H1 (cell line): ENCODE measurements around the gene UBAP2. TPM values are rescaled to one million over a fixed set of nuclear protein-coding genes. Genes with fewer than 3 reads are reported as not detected.

Source experiments
- CTCF ChIA-PET: fragments of 300-600 bp; sonication (Branson Sonifier 250); formaldehyde crosslinking; loops from one replicate; lab custom pipeline; 2021; ENCODE audit not compliant: partially characterized antibody; lab: Charles Lee
- POLR2A ChIA-PET: fragments of 300-600 bp; sonication (Branson Sonifier 250); formaldehyde crosslinking; loops from one replicate; lab custom pipeline; 2021; ENCODE audit warnings: inconsistent platforms; ENCODE audit not compliant: partially characterized antibody; lab: Charles Lee
- DNase-seq, 2 experiments: peaks; one replicate each; pipeline versions ENCODE4 v3.0.0 to v3.0.0-alpha.2; 2010 to 2022; ENCODE audit warnings: low spot score in 2 of 2, low read depth in 1 of 2, mixed read lengths in 1 of 2
- FAIRE-seq: peaks from 2 replicates; lab custom pipeline; 2011; peaks lifted over from hg19 to GRCh38; lab: Jason Lieb, UNC
- H2AFZ ChIP-seq: 2 replicates; pipeline ENCODE4 v1.8.1; 2012; ENCODE audit warnings: low read length, inconsistent platforms
- H2AK5ac ChIP-seq: 2 replicates; pipeline ENCODE4 v1.6.1; 2013; ENCODE audit warnings: low read depth, low read length
- H2BK120ac ChIP-seq: replicated peaks from 2 replicates; pipeline ENCODE3; 2013; ENCODE audit warnings: low read depth, low read length, inconsistent platforms
- H2BK12ac ChIP-seq: 2 replicates; pipeline ENCODE4 v1.6.1; 2013; ENCODE audit warnings: low read depth, low read length
- H2BK15ac ChIP-seq: 2 replicates; pipeline ENCODE4 v1.6.1; 2013; ENCODE audit warnings: low read length
- H2BK20ac ChIP-seq: 2 replicates; pipeline ENCODE4 v1.6.1; 2013; ENCODE audit warnings: low read length
- H2BK5ac ChIP-seq: 2 replicates; pipeline ENCODE4 v1.6.1; 2013; ENCODE audit warnings: low read depth, low read length
- H3K14ac ChIP-seq: 2 replicates; pipeline ENCODE4 v1.6.1; 2013; ENCODE audit warnings: inconsistent platforms; ENCODE audit not compliant: insufficient read length
- H3K18ac ChIP-seq: 2 replicates; pipeline ENCODE4 v1.6.1; 2013; ENCODE audit warnings: low read length; ENCODE audit errors: extremely low read depth
- H3K23ac ChIP-seq: 2 replicates; pipeline ENCODE4 v1.6.1; 2013; ENCODE audit warnings: inconsistent platforms; ENCODE audit not compliant: insufficient read length
- H3K23me2 ChIP-seq: 2 replicates; pipeline ENCODE4 v1.6.1; 2013; ENCODE audit warnings: low read depth, low read length
- H3K27ac ChIP-seq: 2 replicates; pipeline ENCODE4 v1.6.1; 2011; ENCODE audit warnings: low read depth, low read length, inconsistent platforms
- H3K27me3 ChIP-seq, 4 experiments: replicated peaks in 1 of 4; 1 replicate in 1 of 4; 2 replicates in 3 of 4; pipeline versions ENCODE4 v1.6.1 to v1.8.1; 2011 to 2013; ENCODE audit warnings: low read length in 3 of 4, mild to moderate bottlenecking in 3 of 4, inconsistent platforms in 2 of 4, mixed read lengths in 2 of 4, moderate library complexity in 1 of 4; ENCODE audit not compliant: control insufficient read depth in 3 of 4, insufficient read depth in 3 of 4; ENCODE audit errors: extremely low read depth in 1 of 4
- H3K36me3 ChIP-seq, 4 experiments: 2 replicates each; pipeline versions ENCODE4 v1.6.1 to v1.8.1; 2011 to 2013; ENCODE audit warnings: mild to moderate bottlenecking in 4 of 4, low read length in 3 of 4, moderate library complexity in 2 of 4, control low read depth in 1 of 4, inconsistent platforms in 1 of 4; ENCODE audit not compliant: insufficient read depth in 4 of 4, control insufficient read depth in 2 of 4
- H3K4ac ChIP-seq: replicated peaks from 2 replicates; pipeline ENCODE3; 2013; ENCODE audit warnings: low read length, low read depth, mixed read lengths, inconsistent platforms; ENCODE audit not compliant: insufficient read length
- H3K4me1 ChIP-seq, 4 experiments: replicated peaks in 1 of 4; 1 replicate in 1 of 4; 2 replicates in 3 of 4; pipeline versions ENCODE4 v1.6.1 to v1.8.1; 2011 to 2013; ENCODE audit warnings: low read length in 3 of 4, inconsistent platforms in 2 of 4, mixed read lengths in 1 of 4; ENCODE audit not compliant: insufficient read depth in 4 of 4, control insufficient read depth in 3 of 4
- H3K4me2 ChIP-seq, 2 experiments: 2 replicates each; pipeline versions ENCODE4 v1.6.1 to v1.8.1; 2011 to 2013; ENCODE audit warnings: low read depth in 2 of 2, low read length in 2 of 2, control low read depth in 1 of 2, inconsistent platforms in 1 of 2, mild to moderate bottlenecking in 1 of 2; ENCODE audit not compliant: insufficient read depth in 1 of 2
- H3K4me3 ChIP-seq, 4 experiments: fragments of 200-600, 300-600 bp in 1 of 4; sonication (generic), shearing (Covaris generic), sonication (Bioruptor Twin) in 1 of 4; 2 replicates each; pipeline versions ENCODE4 v1.5.1 to v1.8.1; 2011 to 2016; ENCODE audit warnings: low read length in 4 of 4, low read depth in 3 of 4, control low read depth in 2 of 4, inconsistent platforms in 2 of 4, mild to moderate bottlenecking in 2 of 4, mixed read lengths in 1 of 4, moderate library complexity in 1 of 4; ENCODE audit not compliant: insufficient read depth in 2 of 4; ENCODE audit errors: extremely low read depth in 1 of 4
- H3K56ac ChIP-seq: replicated peaks from 2 replicates; pipeline ENCODE3; 2013; ENCODE audit warnings: low read depth, mild to moderate bottlenecking, mixed read lengths, low read length, inconsistent platforms; ENCODE audit not compliant: insufficient read length
- H3K79me1 ChIP-seq: 2 replicates; pipeline ENCODE4 v1.6.1; 2013; ENCODE audit warnings: low read depth, low read length, control low read depth
- H3K79me2 ChIP-seq, 2 experiments: 2 replicates each; pipeline versions ENCODE4 v1.6.1 to v1.8.1; 2012 to 2013; ENCODE audit warnings: low read length in 2 of 2, mild to moderate bottlenecking in 2 of 2, inconsistent platforms in 1 of 2; ENCODE audit not compliant: insufficient read depth in 2 of 2, control insufficient read depth in 1 of 2
- H3K9ac ChIP-seq, 4 experiments: replicated peaks in 1 of 4; 1 replicate in 1 of 4; 2 replicates in 3 of 4; pipeline versions ENCODE4 v1.6.1 to v1.8.1; 2011 to 2013; ENCODE audit warnings: low read depth in 3 of 4, low read length in 3 of 4, control low read depth in 2 of 4, mild to moderate bottlenecking in 2 of 4, moderate library complexity in 2 of 4, inconsistent platforms in 1 of 4; ENCODE audit errors: extremely low read depth in 1 of 4
- H3K9me3 ChIP-seq, 2 experiments: 2 replicates each; pipeline versions ENCODE4 v1.6.1 to v1.8.1; 2012 to 2013; ENCODE audit warnings: mild to moderate bottlenecking in 2 of 2, moderate library complexity in 2 of 2, control low read depth in 1 of 2, inconsistent platforms in 1 of 2, low read depth in 1 of 2, low read length in 1 of 2, mixed read lengths in 1 of 2; ENCODE audit not compliant: insufficient read depth in 2 of 2
- H4K20me1 ChIP-seq, 2 experiments: replicated peaks in 1 of 2; 2 replicates each; pipeline versions ENCODE3 to v1.8.1; 2011 to 2013; ENCODE audit warnings: inconsistent platforms in 2 of 2, low read length in 2 of 2, mild to moderate bottlenecking in 1 of 2; ENCODE audit not compliant: insufficient read depth in 2 of 2, control insufficient read depth in 1 of 2
- H4K5ac ChIP-seq: 2 replicates; pipeline ENCODE4 v1.6.1; 2013; ENCODE audit warnings: low read length, low read depth, mixed read lengths, inconsistent platforms; ENCODE audit not compliant: insufficient read length
- H4K8ac ChIP-seq: 2 replicates; pipeline ENCODE4 v1.8.0; 2013; ENCODE audit warnings: mild to moderate bottlenecking, moderate library complexity, low read length, inconsistent platforms; ENCODE audit not compliant: insufficient read depth; ENCODE audit errors: extremely low read depth
- H4K91ac ChIP-seq: replicated peaks from 2 replicates; pipeline ENCODE3; 2013; ENCODE audit warnings: low read length, mixed read lengths, inconsistent platforms; ENCODE audit not compliant: insufficient read length
- CEBPB ChIP-seq: IDR thresholded peaks from 2 replicates; pipeline ENCODE4 v1.6.1; 2012; ENCODE audit warnings: low read depth, low read length
- SAP30 ChIP-seq: fragments of 300-600 bp; sonication (generic); IDR thresholded peaks from 2 replicates; pipeline ENCODE4 v1.7.1; 2012; ENCODE audit warnings: low read length, moderate library complexity, mild to moderate bottlenecking, inconsistent platforms; ENCODE audit not compliant: insufficient read depth, insufficient replicate concordance
- WGBS, 2 experiments: shearing (Covaris generic) in 1 of 2; methylation state at CpG; one replicate each; pipeline versions ENCODE4 v1.1.6 to v1.1.7; 2013 to 2015; ENCODE audit warnings: low lambda C conversion rate in 2 of 2, mixed read lengths in 2 of 2, inconsistent platforms in 1 of 2, low coverage in 1 of 2, missing lambda C conversion rate in 1 of 2; ENCODE audit not compliant: insufficient replicate concordance in 2 of 2, insufficient coverage in 1 of 2, insufficient read length in 1 of 2; ENCODE audit errors: extremely low coverage in 1 of 2, missing lambda C conversion rate in 1 of 2; 5-methylcytosine and 5-hydroxymethylcytosine counted together
- polyA plus RNA-seq, 7 experiments: library from polyadenylated mRNA; depleted of rRNA in 3 of 7; stranded (reverse) in 5 of 7; unstranded in 2 of 7; fragments of >200 nt in 5 of 7; fragments of 200-250 nt in 2 of 7; gene quantifications; 1 replicate in 5 of 7; 2 replicates in 1 of 7; 4 replicates in 1 of 7; pipeline versions ENCODE4 v1.2.1 to v1.2.3, GENCODE V29; 2011 to 2013; ENCODE audit warnings: missing spikeins in 2 of 7, mixed read lengths in 2 of 7
- total RNA-seq: library from RNA; stranded (reverse); fragmentation: NEBNext Ultra II Directional; extraction: Animal tissue kit (Norgen Biotek cat#: 25700); gene quantifications from 2 replicates; pipeline ENCODE4 v1.2.1, GENCODE V29; 2021

The UBAP2 gene
- total and polyA plus RNA-seq, 2 of the 8 experiments (the other 6 are each of a cell fraction or from before 2014, with no cell fraction given), result 75.0 to 81.4 TPM

DNA sequence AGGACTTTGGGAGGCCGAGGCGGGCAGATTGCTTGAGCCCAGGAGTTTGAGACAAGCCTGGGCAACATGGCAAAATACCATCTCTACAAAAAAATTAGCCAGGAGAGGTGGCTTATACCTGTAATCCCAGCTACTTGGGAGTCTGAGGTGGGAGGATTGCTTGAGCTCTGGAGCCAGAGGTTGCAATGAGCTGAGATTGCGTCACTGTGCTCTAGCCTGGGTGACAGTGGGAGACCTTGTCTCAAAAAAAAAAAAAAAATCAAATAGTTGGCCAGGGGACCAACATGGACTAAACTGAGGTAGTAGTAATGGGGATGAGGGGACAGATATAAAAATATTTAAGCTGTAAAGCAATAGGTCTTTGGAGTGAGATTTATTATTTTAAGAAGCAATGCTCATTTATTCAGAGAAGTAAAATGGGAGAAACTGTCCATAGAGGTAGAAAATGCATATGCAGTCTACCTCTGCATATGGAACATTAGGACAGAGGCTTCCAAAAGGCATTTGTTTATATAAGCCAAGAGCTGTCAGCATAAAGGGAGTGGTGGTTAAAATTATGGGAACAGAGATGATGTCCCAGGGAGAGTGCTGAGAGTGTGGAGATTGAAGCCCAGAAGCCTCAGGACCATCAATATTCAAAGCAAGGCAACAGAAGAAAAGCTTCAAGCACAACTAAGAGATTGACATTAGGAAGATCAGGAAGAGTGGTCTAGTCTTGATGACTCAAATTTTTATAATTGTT is 133.6 kb downstream of the UBAP2 start:
- Histone ChIP-seq H3K4me2 (no peak overlapping the region), H2BK120ac (no peak overlapping the region), H3K18ac (no peak overlapping the region), H3K23ac (no peak overlapping the region), H3K27ac (no peak overlapping the region), H3K79me1 (no peaks in the 10 kb centered on the region), H3K4me1 (peaks cover 0 to 3% (median 0%) of the 10 kb centered on the region in 4 experiments; a peak in 1 of 7 replicates), H2BK5ac (no peak overlapping the region), H2AFZ (no peak overlapping the region), H3K4me3 (no peak overlapping the region), H3K14ac (no peak overlapping the region), H2BK12ac (no peak overlapping the region), H4K91ac (no peak overlapping the region), H3K23me2 (no peaks in the 10 kb centered on the region), H3K56ac (no peak overlapping the region), H3K79me2 (no peaks in the 10 kb centered on the region), H3K4ac (no peak overlapping the region), H4K5ac (no peak overlapping the region), H2BK20ac (no peak overlapping the region), H2AK5ac (no peak overlapping the region), H3K27me3 (no peaks in the 10 kb centered on the region), H3K9ac (no peak overlapping the region), H3K9me3 (no peaks in the 10 kb centered on the region), H4K20me1 (no peaks in the 10 kb centered on the region), H3K36me3 (peaks cover 0 to 50% (median 13%) of the 10 kb centered on the region in 4 experiments; a peak in 5 of 8 replicates), H4K8ac (no peak overlapping the region), H2BK15ac (no peak overlapping the region)
- ChIA-PET POLR2A (interaction anchor here (1.6 kb wide), 1 partner anchor 9 kb away, joined by 3 read pairs; no protein-coding TSS in a partner anchor), CTCF (interaction anchor here (0.9 to 5.8 kb wide), 4 partner anchors 9 to 159 kb away, joined by 3 to 37 read pairs (median 6); no protein-coding TSS in a partner anchor)
- TF ChIP-seq CEBPB (peak; percentile 48; the same call in 1 of the 2 replicates), SAP30 (no peak)
- FAIRE-seq (no peak), DNase-seq (no peak)
- 69% methylated on average over 3 of the region's 3 CpGs; no CpG with 5 or more reads in 1 of the 2 experiments for WGBS, 2 experiments
